Lower leg skin (tissue), 4 donors: Measurements from ENCODE around the gene SYNGR2. TPM values are rescaled to one million over a fixed set of nuclear protein-coding genes. Genes with fewer than 3 reads are reported as not detected.

Experiments
- DNase-seq, 2 donors: peaks; one replicate each; pipeline ENCODE4 v3.0.0-alpha.2; 2019; ENCODE audit warnings: low spot score in 2 of 2
- H3K4me3 ChIP-seq: fragments of 200-600 bp; sonication (generic); 2 replicates; pipeline ENCODE4 v1.5.1; 2017; ENCODE audit warnings: mild to moderate bottlenecking, low read depth; ENCODE audit not compliant: poor library complexity, severe bottlenecking
- CTCF ChIP-seq, 3 donors: fragments of 450-650 bp; IDR thresholded peaks; one replicate each; pipeline ENCODE4 v1.5.1; 2016; ENCODE audit warnings: antibody characterized with exemption in 3 of 3, mild to moderate bottlenecking in 3 of 3, moderate library complexity in 2 of 3
- POLR2A ChIP-seq, 2 donors: fragments of 450-650 bp; IDR thresholded peaks; one replicate each; pipeline ENCODE4 v1.6.1; 2016 to 2017; ENCODE audit warnings: antibody characterized with exemption in 2 of 2, mild to moderate bottlenecking in 1 of 2, moderate library complexity in 1 of 2
- WGBS, 2 donors: methylation state at CpG; one replicate each; pipeline ENCODE4 v1.1.5; 2018; 5-methylcytosine and 5-hydroxymethylcytosine counted together
- intact Hi-C: fragments of 100-400 bp; cut with DNase I; formaldehyde crosslinking; loops from one replicate; pipeline ENCODE4 v1.15.0; 2023; ENCODE audit warnings: low total_unique reads
- total RNA-seq, 4 donors: library from RNA; depleted of rRNA; stranded (reverse); fragments of >200 nt; gene quantifications; one replicate each; pipeline ENCODE4 v1.1.0, GENCODE V29; 2016

The SYNGR2 gene
- total RNA-seq, 4 donors from 2014 or later, result 97.9 to 169 (median 144) TPM

GRCh38 chr17:78151514-78152008 is 16.8 kb upstream of the SYNGR2 start:
- WGBS, 2 donors, result 21 to 37% methylated on average over 7 of the region's 7 CpGs
- no peak for TF ChIP-seq CTCF (IDR thresholded peaks at IDR 0.05)
- no peak for TF ChIP-seq POLR2A (IDR thresholded peaks at IDR 0.05)
- intact Hi-C loops, result no loop called here
- DNase-seq, result no peak
- no peak overlapping the region for H3K4me3 ChIP-seq

- H3K4me3 ChIP-seq, result no peak overlapping the region
- intact Hi-C loops, result no loop called here
- DNase-seq, result no peak
- TF ChIP-seq CTCF (IDR thresholded peaks at IDR 0.05) (no peak), POLR2A (IDR thresholded peaks at IDR 0.05) (no peak)
- 69 to 78% methylated on average over 11 of the region's 11 CpGs for WGBS, 2 donors
Measured at GRCh38 chr17:78154903-78155811, 13.2 kb upstream of the SYNGR2 start.

GRCh38 chr17:78159575-78160158 is 8.7 kb upstream of the SYNGR2 start:
- 42 to 43% methylated on average over 10 of the region's 10 CpGs for WGBS, 2 donors
- TF ChIP-seq POLR2A (IDR thresholded peaks at IDR 0.05) (no peak), CTCF (IDR thresholded peaks at IDR 0.05) (no peak)
- intact Hi-C loops, result no loop called here
- no peak overlapping the region for H3K4me3 ChIP-seq
- DNase-seq, result no peak

- 70 to 73% methylated on average over 13 of the region's 22 CpGs for WGBS, 2 donors
- intact Hi-C loops, result no loop called here
- DNase-seq, result no peak
- H3K4me3 ChIP-seq, result no peak overlapping the region
- no peak for TF ChIP-seq CTCF (IDR thresholded peaks at IDR 0.05)
- no peak for TF ChIP-seq POLR2A (IDR thresholded peaks at IDR 0.05)
Measured at GRCh38 chr17:78163881-78164747, 4.3 kb upstream of the SYNGR2 start.

- TF ChIP-seq CTCF (IDR thresholded peaks at IDR 0.05) (no peak), POLR2A (IDR thresholded peaks at IDR 0.05) (no peak)
- DNase-seq, result no peak
- WGBS, 2 donors, result 90 to 95% methylated on average over 15 to 16 of the region's 16 CpGs
- intact Hi-C loops, result no loop called here
- no peak overlapping the region for H3K4me3 ChIP-seq
Measured at GRCh38 chr17:78164748-78165607, 3.4 kb upstream of the SYNGR2 start.
